HEK293 (cell line): ENCODE data around the gene DCHS1.

Experiments used
- CTCF ChIA-PET: fragments of 350-600 bp; formaldehyde crosslinking; extraction: SDS; loops from one replicate; lab custom pipeline; 2021; ENCODE audit warnings: antibody characterized with exemption; lab: Yijun Ruan, JAX
- POLR2A ChIA-PET: fragments of 300-600 bp; formaldehyde crosslinking; extraction: SDS; loops from one replicate; lab custom pipeline; 2020; ENCODE audit warnings: antibody characterized with exemption, inconsistent platforms; lab: Yijun Ruan, JAX
- H3K27ac ChIP-seq: fragments of 200-500 bp; sonication (Bioruptor generic); 2 replicates; pipeline ENCODE4 v1.5.1; 2014; ENCODE audit warnings: low read depth, low read length, control low read depth, inconsistent platforms; ENCODE audit errors: extremely low read depth
- H3K36me3 ChIP-seq, 2 experiments: fragments of 200-500 bp in 1 of 2; sonication (Bioruptor generic) in 1 of 2; 1 replicate in 1 of 2; 2 replicates in 1 of 2; pipeline ENCODE4 v1.5.1; 2014 to 2017; ENCODE audit warnings: inconsistent platforms in 2 of 2, low read length in 2 of 2; ENCODE audit not compliant: control insufficient read depth in 2 of 2, insufficient read depth in 1 of 2
- H3K4me1 ChIP-seq: fragments of 200-500 bp; sonication (Bioruptor generic); 2 replicates; pipeline ENCODE4 v1.5.1; 2014; ENCODE audit warnings: mild to moderate bottlenecking, low read length, inconsistent platforms; ENCODE audit not compliant: control insufficient read depth, insufficient read depth
- H3K4me3 ChIP-seq: 2 replicates; pipeline ENCODE4 v1.5.1; 2011; ENCODE audit warnings: low read depth, mild to moderate bottlenecking, control low read depth, low read length, moderate library complexity
- H3K9me3 ChIP-seq: fragments of 200-500 bp; sonication (Bioruptor generic); 2 replicates; pipeline ENCODE4 v1.5.1; 2014; ENCODE audit warnings: low read depth, low read length, inconsistent platforms; ENCODE audit not compliant: control insufficient read depth, insufficient read depth
- HOXA7 ChIP-seq: sonication (generic); formaldehyde crosslinking; IDR thresholded peaks from 2 replicates; pipeline ENCODE4 v1.8.1; 2022; ENCODE audit warnings: missing genetic modification reagents, borderline replicate concordance
- KLF8 ChIP-seq: fragments of 450-650 bp; formaldehyde crosslinking; IDR thresholded peaks from 2 replicates; pipeline ENCODE4 v1.5.1; 2016; ENCODE audit warnings: missing biosample characterization, missing genetic modification characterization
- SETDB1 ChIP-seq: IDR thresholded peaks from one replicate; pipeline ENCODE4 v1.6.1; 2017; ENCODE audit warnings: mild to moderate bottlenecking, low read length, moderate library complexity, mixed read lengths; ENCODE audit not compliant: insufficient read length
- YY1 ChIP-seq: fragments of 450-650 bp; formaldehyde crosslinking; IDR thresholded peaks from 2 replicates; pipeline ENCODE4 v1.5.1; 2018; ENCODE audit warnings: missing biosample characterization, missing genetic modification characterization
- ZBTB17 ChIP-seq: fragments of 450-650 bp; formaldehyde crosslinking; IDR thresholded peaks from 2 replicates; pipeline ENCODE4 v1.5.1; 2016; ENCODE audit warnings: missing biosample characterization, missing genetic modification characterization
- ZNF138 ChIP-seq: fragments of 450-650 bp; formaldehyde crosslinking; IDR thresholded peaks from 2 replicates; pipeline ENCODE4 v1.5.1; 2016; ENCODE audit warnings: missing biosample characterization, missing genetic modification characterization, borderline replicate concordance
- ZNF239 ChIP-seq: fragments of 450-650 bp; formaldehyde crosslinking; IDR thresholded peaks from 2 replicates; pipeline ENCODE4 v1.5.1; 2016; ENCODE audit warnings: missing biosample characterization, missing genetic modification characterization
- ZNF248 ChIP-seq: fragments of 450-650 bp; formaldehyde crosslinking; IDR thresholded peaks from 2 replicates; pipeline ENCODE4 v1.5.1; 2017; ENCODE audit warnings: missing biosample characterization, missing genetic modification characterization
- ZNF449 ChIP-seq: fragments of 450-650 bp; formaldehyde crosslinking; IDR thresholded peaks from 2 replicates; pipeline ENCODE4 v1.5.1; 2017; ENCODE audit warnings: missing biosample characterization, mild to moderate bottlenecking, missing genetic modification characterization, moderate library complexity
- ZNF664 ChIP-seq: fragments of 450-650 bp; formaldehyde crosslinking; IDR thresholded peaks from 2 replicates; pipeline ENCODE4 v1.5.1; 2016; ENCODE audit warnings: missing biosample characterization, missing genetic modification characterization
- TF ChIP-seq, protein P1 (sequence below): fragments of 450-650 bp; formaldehyde crosslinking; IDR thresholded peaks from 2 replicates; pipeline ENCODE4 v1.5.1; 2016; ENCODE audit warnings: missing biosample characterization, missing genetic modification characterization, low read depth
- TF ChIP-seq, protein P2 (sequence below): fragments of 450-650 bp; formaldehyde crosslinking; IDR thresholded peaks from 2 replicates; pipeline ENCODE4 v1.5.1; 2017; ENCODE audit warnings: missing biosample characterization, missing genetic modification characterization

The DCHS1 gene

GRCh38 chr11:6572215-6572614 lies 83.4 kb downstream of the DCHS1 start (continued):
- TF ChIP-seq, protein P1, sequence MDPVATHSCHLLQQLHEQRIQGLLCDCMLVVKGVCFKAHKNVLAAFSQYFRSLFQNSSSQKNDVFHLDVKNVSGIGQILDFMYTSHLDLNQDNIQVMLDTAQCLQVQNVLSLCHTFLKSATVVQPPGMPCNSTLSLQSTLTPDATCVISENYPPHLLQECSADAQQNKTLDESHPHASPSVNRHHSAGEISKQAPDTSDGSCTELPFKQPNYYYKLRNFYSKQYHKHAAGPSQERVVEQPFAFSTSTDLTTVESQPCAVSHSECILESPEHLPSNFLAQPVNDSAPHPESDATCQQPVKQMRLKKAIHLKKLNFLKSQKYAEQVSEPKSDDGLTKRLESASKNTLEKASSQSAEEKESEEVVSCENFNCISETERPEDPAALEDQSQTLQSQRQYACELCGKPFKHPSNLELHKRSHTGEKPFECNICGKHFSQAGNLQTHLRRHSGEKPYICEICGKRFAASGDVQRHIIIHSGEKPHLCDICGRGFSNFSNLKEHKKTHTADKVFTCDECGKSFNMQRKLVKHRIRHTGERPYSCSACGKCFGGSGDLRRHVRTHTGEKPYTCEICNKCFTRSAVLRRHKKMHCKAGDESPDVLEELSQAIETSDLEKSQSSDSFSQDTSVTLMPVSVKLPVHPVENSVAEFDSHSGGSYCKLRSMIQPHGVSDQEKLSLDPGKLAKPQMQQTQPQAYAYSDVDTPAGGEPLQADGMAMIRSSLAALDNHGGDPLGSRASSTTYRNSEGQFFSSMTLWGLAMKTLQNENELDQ: no peak
- TF ChIP-seq HOXA7 (no peak), SETDB1 (no peak), ZNF449 (tag by site-specific recombination) (no peak), ZNF248 (no peak), ZNF138 (tag by site-specific recombination) (no peak), KLF8 (tag by site-specific recombination) (no peak)

GRCh38 chr11:6571434-6572008 lies 84.1 kb downstream of the DCHS1 start:
- peaks cover 0 to 3% of the 10 kb centered on the region in 2 experiments; a peak in 1 of 3 replicates for H3K36me3 ChIP-seq

More at GRCh38 chr11:6571434-6572008, 84.1 kb downstream of the DCHS1 start:
- Histone ChIP-seq H3K4me3 (no peak overlapping the region), H3K9me3 (no peaks in the 10 kb centered on the region), H3K4me1 (no peaks in the 10 kb centered on the region), H3K27ac (no peak overlapping the region)
- no peak for TF ChIP-seq ZNF664
- TF ChIP-seq, protein P1: no peak
- TF ChIP-seq ZBTB17 (tag by site-specific recombination): no peak
- no peak for TF ChIP-seq YY1
- TF ChIP-seq, protein P2, sequence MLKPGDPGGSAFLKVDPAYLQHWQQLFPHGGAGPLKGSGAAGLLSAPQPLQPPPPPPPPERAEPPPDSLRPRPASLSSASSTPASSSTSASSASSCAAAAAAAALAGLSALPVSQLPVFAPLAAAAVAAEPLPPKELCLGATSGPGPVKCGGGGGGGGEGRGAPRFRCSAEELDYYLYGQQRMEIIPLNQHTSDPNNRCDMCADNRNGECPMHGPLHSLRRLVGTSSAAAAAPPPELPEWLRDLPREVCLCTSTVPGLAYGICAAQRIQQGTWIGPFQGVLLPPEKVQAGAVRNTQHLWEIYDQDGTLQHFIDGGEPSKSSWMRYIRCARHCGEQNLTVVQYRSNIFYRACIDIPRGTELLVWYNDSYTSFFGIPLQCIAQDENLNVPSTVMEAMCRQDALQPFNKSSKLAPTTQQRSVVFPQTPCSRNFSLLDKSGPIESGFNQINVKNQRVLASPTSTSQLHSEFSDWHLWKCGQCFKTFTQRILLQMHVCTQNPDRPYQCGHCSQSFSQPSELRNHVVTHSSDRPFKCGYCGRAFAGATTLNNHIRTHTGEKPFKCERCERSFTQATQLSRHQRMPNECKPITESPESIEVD (tag by site-specific recombination): no peak
- no peak for TF ChIP-seq ZNF239 (tag by site-specific recombination)
- no peak for TF ChIP-seq KLF8 (tag by site-specific recombination)
- CTCF ChIA-PET: no interaction called here
- POLR2A ChIA-PET: no interaction called here
